Endothelial cell of umbilical vein (primary cell): ENCODE results near the gene C11orf21. TPM values are rescaled to one million over a fixed set of nuclear protein-coding genes. Genes with fewer than 3 reads are reported as not detected.

Source experiments
- BruUV-seq: library from RNA; stranded (reverse); fragments of 400-500 nt; replicated peaks from 2 replicates; lab custom pipeline; 2021; lab: Mats Ljungman, UMichigan
- CTCF ChIA-PET: fragments of 300-600, 350-600 bp; sonication (Branson Sonifier 250); formaldehyde crosslinking; loops from one replicate; lab custom pipeline; 2021; ENCODE audit warnings: antibody characterized with exemption, inconsistent platforms; lab: Charles Lee
- POLR2A ChIA-PET: fragments of 300-600, 350-600 bp; sonication (Branson Sonifier 250); formaldehyde crosslinking; loops from one replicate; lab custom pipeline; 2021; ENCODE audit warnings: antibody characterized with exemption, inconsistent platforms; lab: Charles Lee
- DNase-seq: peaks from one replicate; pipeline ENCODE4 v3.0.0-alpha.2; 2011; ENCODE audit warnings: low read depth, low spot score
- FAIRE-seq: peaks from 2 replicates; lab custom pipeline; 2011; peaks lifted over from hg19 to GRCh38; lab: Jason Lieb, UNC
- H2AFZ ChIP-seq: 2 replicates; pipeline ENCODE4 v1.6.0; 2012; ENCODE audit warnings: low read depth, low read length, control low read depth, inconsistent platforms
- H3K27ac ChIP-seq: 2 replicates; pipeline ENCODE4 v1.5.1; 2011; ENCODE audit warnings: low read depth, mild to moderate bottlenecking, control low read depth, low read length, moderate library complexity; ENCODE audit not compliant: insufficient read depth
- H3K27me3 ChIP-seq, 2 experiments: 2 replicates each; pipeline versions ENCODE4 v1.6.0 to v1.6.1; 2011; ENCODE audit warnings: low read length in 2 of 2, mixed read lengths in 1 of 2; ENCODE audit not compliant: control insufficient read depth in 2 of 2, insufficient read depth in 2 of 2
- H3K36me3 ChIP-seq, 2 experiments: 2 replicates in 1 of 2; 3 replicates in 1 of 2; pipeline ENCODE4 v1.5.1; 2011; ENCODE audit warnings: low read length in 2 of 2, mild to moderate bottlenecking in 1 of 2, moderate library complexity in 1 of 2; ENCODE audit not compliant: control insufficient read depth in 2 of 2, insufficient read depth in 2 of 2; ENCODE audit errors: extremely low read depth in 1 of 2
- H3K4me1 ChIP-seq: 3 replicates; pipeline ENCODE4 v1.5.1; 2011; ENCODE audit warnings: mild to moderate bottlenecking, low read length; ENCODE audit not compliant: control insufficient read depth, insufficient read depth; ENCODE audit errors: extremely low read depth
- H3K4me2 ChIP-seq: 2 replicates; pipeline ENCODE4 v1.6.1; 2011; ENCODE audit warnings: low read length, control low read depth, mixed read lengths; ENCODE audit not compliant: insufficient read depth
- H3K4me3 ChIP-seq, 3 experiments: fragments of 200-600 bp in 1 of 3; sonication (generic), shearing (Covaris generic) in 1 of 3; replicated peaks in 1 of 3; 2 replicates each; pipeline ENCODE4 v1.5.1; 2011 to 2016; ENCODE audit warnings: control low read depth in 3 of 3, low read length in 3 of 3, mild to moderate bottlenecking in 2 of 3, inconsistent platforms in 1 of 3, low read depth in 1 of 3, moderate library complexity in 1 of 3; ENCODE audit not compliant: insufficient read depth in 1 of 3
- H3K79me2 ChIP-seq: 2 replicates; pipeline ENCODE4 v1.6.0; 2012; ENCODE audit warnings: low read length, inconsistent platforms; ENCODE audit not compliant: control insufficient read depth, insufficient read depth
- H3K9ac ChIP-seq: replicated peaks from 2 replicates; pipeline ENCODE3; 2011; ENCODE audit warnings: low read length, control low read depth; ENCODE audit not compliant: insufficient read depth; ENCODE audit errors: extremely low read depth
- H3K9me1 ChIP-seq: replicated peaks from 3 replicates; pipeline ENCODE4 v1.6.0; 2011; ENCODE audit warnings: mild to moderate bottlenecking, low read length; ENCODE audit not compliant: control insufficient read depth, insufficient read depth; ENCODE audit errors: extremely low read depth
- H3K9me3 ChIP-seq: replicated peaks from 2 replicates; pipeline ENCODE4 v1.5.1; 2012; ENCODE audit warnings: low read length, inconsistent platforms; ENCODE audit not compliant: control insufficient read depth, insufficient read depth
- H4K20me1 ChIP-seq: replicated peaks from 2 replicates; pipeline ENCODE3; 2011; ENCODE audit warnings: mild to moderate bottlenecking, low read length; ENCODE audit not compliant: control insufficient read depth, insufficient read depth; ENCODE audit errors: extremely low read depth
- EZH2 ChIP-seq: IDR thresholded peaks from 2 replicates; pipeline ENCODE4 v1.6.1; 2012; ENCODE audit warnings: borderline replicate concordance, low read depth, mild to moderate bottlenecking, moderate library complexity, low read length, inconsistent platforms; ENCODE audit not compliant: severe bottlenecking
- FOS ChIP-seq: IDR thresholded peaks from 2 replicates; pipeline ENCODE4 v1.6.1; 2011; ENCODE audit warnings: mild to moderate bottlenecking, low read length, moderate library complexity, borderline replicate concordance; ENCODE audit not compliant: insufficient read depth
- GATA2 ChIP-seq: IDR thresholded peaks from 2 replicates; pipeline ENCODE4 v1.7.0; 2011; ENCODE audit warnings: low read depth, mild to moderate bottlenecking, moderate library complexity, mixed read lengths, low read length; ENCODE audit not compliant: insufficient read length, insufficient read depth
- JUN ChIP-seq: IDR thresholded peaks from 2 replicates; pipeline ENCODE4 v1.6.1; 2011; ENCODE audit warnings: borderline replicate concordance, low read depth; ENCODE audit not compliant: insufficient read length, insufficient read depth
- MYC ChIP-seq: IDR thresholded peaks from one replicate; pipeline ENCODE4 v1.6.1; 2011; ENCODE audit warnings: mild to moderate bottlenecking, low read depth, low read length
- POLR2A ChIP-seq: IDR thresholded peaks from 2 replicates; pipeline ENCODE4 v1.6.1; 2012; ENCODE audit warnings: low read depth, mild to moderate bottlenecking, control low read depth, low read length
- POLR2AphosphoS5 ChIP-seq: IDR thresholded peaks from 2 replicates; pipeline ENCODE4 v1.6.1; 2012; ENCODE audit warnings: low read depth, mild to moderate bottlenecking, control low read depth, low read length, moderate library complexity; ENCODE audit not compliant: insufficient read depth
- dilution Hi-C: fragments of 300-500 bp; cut with MboI; formaldehyde crosslinking; loops from one replicate; pipeline ENCODE4 v1.15.0; 2019; ENCODE audit warnings: low sequenced_read_pairs; ENCODE audit not compliant: extremely low pct_ligation_motif_present
- intact Hi-C: fragments of 100-400 bp; cut with micrococcal nuclease; formaldehyde crosslinking; loops from one replicate; pipeline ENCODE4 v1.10.0; 2022
- polyA plus RNA-seq, 4 experiments: library from polyadenylated mRNA; depleted of rRNA in 3 of 4; stranded (reverse) in 3 of 4; unstranded in 1 of 4; fragments of >200 nt; gene quantifications; 2 replicates each; pipeline versions ENCODE4 v1.2.1 to v1.2.3, GENCODE V29; 2011 to 2012; ENCODE audit warnings: missing spikeins in 1 of 4
- total RNA-seq: library from RNA; stranded (reverse); gene quantifications from 2 replicates; pipeline ENCODE4 v1.2.3, GENCODE V29; 2021
- TF ChIP-seq, protein P1 (sequence below), 2 donors: IDR thresholded peaks; 1 replicate in 1 of 2; 2 replicates in 1 of 2; pipeline ENCODE4 v1.5.1; 2011; ENCODE audit warnings: low read length in 2 of 2, mild to moderate bottlenecking in 2 of 2, moderate library complexity in 2 of 2, control low read depth in 1 of 2, inconsistent platforms in 1 of 2, low read depth in 1 of 2; ENCODE audit not compliant: insufficient read depth in 1 of 2; ENCODE audit errors: extremely low read depth in 1 of 2
- TF ChIP-seq, protein P2 (sequence below): IDR thresholded peaks from 2 replicates; pipeline ENCODE4 v1.6.1; 2011; ENCODE audit not compliant: insufficient read depth, insufficient read length

C11orf21 gene
- total and polyA plus RNA-seq, 2 donors (not counting 3 experiments of a cell fraction or from before 2014, with no cell fraction given) = not detected

DNA sequence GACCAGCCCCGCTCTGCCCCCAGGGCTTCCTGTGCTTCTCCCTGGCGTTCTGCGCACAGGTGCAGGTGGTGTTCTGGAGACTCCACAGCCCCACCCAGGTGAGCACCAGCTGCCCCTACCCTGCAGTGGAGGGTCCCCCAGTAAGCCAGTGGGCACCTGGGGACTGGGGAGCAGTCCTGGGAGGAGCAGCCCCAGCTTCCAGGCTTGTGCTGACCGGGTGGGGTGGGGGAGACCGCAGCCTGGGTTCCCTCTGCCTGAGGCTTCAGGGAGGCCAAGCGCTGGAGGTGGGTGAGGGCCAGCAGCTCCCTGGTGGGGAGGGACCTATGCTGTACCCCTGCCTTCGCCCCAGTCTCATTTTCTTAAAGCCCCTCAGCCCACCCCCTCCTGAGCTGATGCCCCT lies 7.0 kb upstream of the C11orf21 start:
- FAIRE-seq = no peak
- BruUV-seq = no TSS peak
- peaks cover 7% of the 10 kb centered on the region for H3K4me1 ChIP-seq
- no peak for DNase-seq
- no peak overlapping the region for H3K9ac ChIP-seq
- no peaks in the 10 kb centered on the region for H3K27me3 ChIP-seq
- H4K20me1 ChIP-seq = no peaks in the 10 kb centered on the region
- no peak overlapping the region for H3K27ac ChIP-seq
- no peak overlapping the region for H2AFZ ChIP-seq
- no peak overlapping the region for H3K4me3 ChIP-seq
- dilution Hi-C loops = no loop called here
- CTCF ChIA-PET = interaction anchor here (4.6 kb wide), 1 partner anchor 111 kb away, joined by 48 read pairs; no protein-coding TSS in a partner anchor
- intact Hi-C loops = loop anchor here (10.0 kb wide), 1 partner anchor 576 kb away; the partner anchor contains the start of gene CDKN1C
- H3K79me2 ChIP-seq = no peaks in the 10 kb centered on the region
- H3K9me3 ChIP-seq = no peaks in the 10 kb centered on the region
- TF ChIP-seq EZH2 = no peak
- TF ChIP-seq POLR2A = no peak
- TF ChIP-seq FOS = no peak
- TF ChIP-seq, protein P1, sequence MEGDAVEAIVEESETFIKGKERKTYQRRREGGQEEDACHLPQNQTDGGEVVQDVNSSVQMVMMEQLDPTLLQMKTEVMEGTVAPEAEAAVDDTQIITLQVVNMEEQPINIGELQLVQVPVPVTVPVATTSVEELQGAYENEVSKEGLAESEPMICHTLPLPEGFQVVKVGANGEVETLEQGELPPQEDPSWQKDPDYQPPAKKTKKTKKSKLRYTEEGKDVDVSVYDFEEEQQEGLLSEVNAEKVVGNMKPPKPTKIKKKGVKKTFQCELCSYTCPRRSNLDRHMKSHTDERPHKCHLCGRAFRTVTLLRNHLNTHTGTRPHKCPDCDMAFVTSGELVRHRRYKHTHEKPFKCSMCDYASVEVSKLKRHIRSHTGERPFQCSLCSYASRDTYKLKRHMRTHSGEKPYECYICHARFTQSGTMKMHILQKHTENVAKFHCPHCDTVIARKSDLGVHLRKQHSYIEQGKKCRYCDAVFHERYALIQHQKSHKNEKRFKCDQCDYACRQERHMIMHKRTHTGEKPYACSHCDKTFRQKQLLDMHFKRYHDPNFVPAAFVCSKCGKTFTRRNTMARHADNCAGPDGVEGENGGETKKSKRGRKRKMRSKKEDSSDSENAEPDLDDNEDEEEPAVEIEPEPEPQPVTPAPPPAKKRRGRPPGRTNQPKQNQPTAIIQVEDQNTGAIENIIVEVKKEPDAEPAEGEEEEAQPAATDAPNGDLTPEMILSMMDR (IDR thresholded peaks at IDR 0.05; ENCODE audit: extremely low read depth in 1 of 2, insufficient read depth in 1 of 2, low read depth in 1 of 2, low read length in 2 of 2) = no peak
- TF ChIP-seq POLR2AphosphoS5 = no peak
- TF ChIP-seq MYC = no peak
- TF ChIP-seq, protein P2, sequence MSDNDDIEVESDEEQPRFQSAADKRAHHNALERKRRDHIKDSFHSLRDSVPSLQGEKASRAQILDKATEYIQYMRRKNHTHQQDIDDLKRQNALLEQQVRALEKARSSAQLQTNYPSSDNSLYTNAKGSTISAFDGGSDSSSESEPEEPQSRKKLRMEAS = no peak
- no peak for TF ChIP-seq GATA2
- no peak for TF ChIP-seq JUN
- H3K36me3 ChIP-seq = no peaks in the 10 kb centered on the region
- no peak overlapping the region for H3K4me2 ChIP-seq
- no peaks in the 10 kb centered on the region for H3K9me1 ChIP-seq
- POLR2A ChIA-PET = no interaction called here
